ENCODE measurements around the gene KDM4C. TPM values are rescaled to one million over a fixed set of nuclear protein-coding genes. Genes with fewer than 3 reads are reported as not detected.

Gene KDM4C
- total RNA-seq, 1 experiment from 2014 or later: 16.8 TPM

DNA sequence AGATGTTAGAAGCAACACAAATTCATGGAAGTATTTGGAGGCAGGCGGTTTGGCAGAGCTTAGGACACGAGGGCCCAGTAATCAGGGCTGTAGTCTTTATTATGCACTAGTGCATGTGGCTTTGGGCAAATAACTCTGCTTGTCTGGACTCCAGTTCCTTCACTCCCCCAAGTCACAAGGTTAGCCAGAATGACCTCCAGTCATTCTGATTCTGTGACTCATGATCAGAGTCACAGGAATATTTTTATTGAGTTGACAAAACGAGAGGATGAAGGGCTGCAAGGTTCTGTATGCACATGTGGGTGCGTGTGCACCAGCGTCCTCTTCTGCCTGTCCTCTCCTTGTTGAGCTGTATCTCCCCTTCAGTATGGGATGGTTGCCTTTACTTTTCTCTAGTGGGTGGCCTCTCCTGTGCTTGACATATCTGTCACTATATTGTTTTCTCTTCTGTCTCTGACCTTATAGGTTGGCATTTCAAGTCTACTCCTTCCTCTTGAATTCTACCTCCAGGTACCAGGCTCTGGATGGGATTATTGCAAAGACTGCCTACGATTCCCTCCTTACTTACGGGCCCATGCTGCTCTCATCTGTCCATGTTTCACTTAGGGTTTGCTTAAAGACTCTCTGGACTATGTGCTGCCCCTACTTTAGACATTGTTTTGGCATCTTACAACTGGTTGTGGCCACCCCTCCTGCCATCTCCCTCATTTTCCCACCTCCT, 94.6 kb downstream of the KDM4C start:
- ChIA-PET RAD21 (ENCODE audit: low non-redundant PET in 1 of 2, low total read pairs in 2 of 2, uncharacterized antibody in 2 of 2, unreplicated experiment in 2 of 2) (no interaction called here), POLR2A (no interaction called here), CTCF (interaction anchor here (0.8 kb wide), 1 partner anchor 25 kb away, joined by 3 read pairs; no protein-coding TSS in a partner anchor)
- BruUV-seq (replicated peaks): no TSS peak
- H3K4me2 ChIP-seq (ENCODE audit: low read length): peak overlapping the region; percentile 33
- no peaks in the 10 kb centered on the region for H4K20me1 ChIP-seq (ENCODE audit: insufficient read depth)
- no peak overlapping the region for H3K27ac ChIP-seq (ENCODE audit: low read depth, low read length)
- no peaks in the 10 kb centered on the region for H3K79me2 ChIP-seq (ENCODE audit: insufficient read depth, low read length)
- DNase-seq (ENCODE audit: low read depth, low spot score): no peak
- no peaks in the 10 kb centered on the region for H3K27me3 ChIP-seq (ENCODE audit: insufficient read depth, low read length)
- no peaks in the 10 kb centered on the region for H3K9me2 ChIP-seq (ENCODE audit: insufficient read depth)
- peaks cover 0 to 6% of the 10 kb centered on the region in 2 experiments; a peak in 1 of 4 replicates for H3K36me3 ChIP-seq (ENCODE audit: control insufficient read depth in 1 of 2, insufficient read depth in 2 of 2, low read length in 2 of 2)
- H3K4me1 ChIP-seq (ENCODE audit: control insufficient read depth in 1 of 2, insufficient read depth in 2 of 2, low read length in 2 of 2): peaks cover 5 to 8% of the 10 kb centered on the region in 2 experiments; a peak in 3 of 4 replicates
- H3K9ac ChIP-seq (ENCODE audit: low read length): no peak overlapping the region
- intact Hi-C loops (cut with micrococcal nuclease): no loop called here
- H3K4me3 ChIP-seq (replicated peaks in 1 of 2; ENCODE audit: low read depth in 1 of 2, low read length in 2 of 2): no peak overlapping the region
- H3K9me3 ChIP-seq (ENCODE audit: control insufficient read depth in 1 of 2, insufficient read depth in 1 of 2, low read depth in 1 of 2, low read length in 2 of 2): no peaks in the 10 kb centered on the region
- peak; percentile 38; the same call in 1 of the 2 replicates for ATAC-seq
- TF ChIP-seq, protein P1, sequence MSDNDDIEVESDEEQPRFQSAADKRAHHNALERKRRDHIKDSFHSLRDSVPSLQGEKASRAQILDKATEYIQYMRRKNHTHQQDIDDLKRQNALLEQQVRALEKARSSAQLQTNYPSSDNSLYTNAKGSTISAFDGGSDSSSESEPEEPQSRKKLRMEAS (IDR thresholded peaks at IDR 0.05): no peak
- TF ChIP-seq JUND (IDR thresholded peaks at IDR 0.05): no peak
- TF ChIP-seq FOSL1 (IDR thresholded peaks at IDR 0.05; ENCODE audit: low read depth): no peak
- TF ChIP-seq SRF (IDR thresholded peaks at IDR 0.05; ENCODE audit: low read depth): no peak
- TF ChIP-seq, protein P2, sequence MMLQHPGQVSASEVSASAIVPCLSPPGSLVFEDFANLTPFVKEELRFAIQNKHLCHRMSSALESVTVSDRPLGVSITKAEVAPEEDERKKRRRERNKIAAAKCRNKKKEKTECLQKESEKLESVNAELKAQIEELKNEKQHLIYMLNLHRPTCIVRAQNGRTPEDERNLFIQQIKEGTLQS (IDR thresholded peaks at IDR 0.05): no peak
- no peak for TF ChIP-seq SIN3A (IDR thresholded peaks at IDR 0.05; ENCODE audit: low read depth)
- TF ChIP-seq TCF7L2 (IDR thresholded peaks at IDR 0.05; ENCODE audit: borderline replicate concordance, extremely low read depth, insufficient read depth, insufficient read length): no peak
- TF ChIP-seq ZFX (IDR thresholded peaks at IDR 0.05): no peak
- no peak for TF ChIP-seq YY1 (IDR thresholded peaks at IDR 0.05; ENCODE audit: extremely low read depth, insufficient replicate concordance, low read depth, low read length)
- no peak for TF ChIP-seq POLR2AphosphoS5 (IDR thresholded peaks at IDR 0.05; ENCODE audit: low read depth, low read length)
- TF ChIP-seq ELF1 (IDR thresholded peaks at IDR 0.05; ENCODE audit: borderline replicate concordance, low read depth): no peak
- no peak for TF ChIP-seq CBX3 (IDR thresholded peaks at IDR 0.05; ENCODE audit: low read depth)
- TF ChIP-seq EGR1 (IDR thresholded peaks at IDR 0.05; ENCODE audit: low read depth): no peak
- TF ChIP-seq, protein P3, sequence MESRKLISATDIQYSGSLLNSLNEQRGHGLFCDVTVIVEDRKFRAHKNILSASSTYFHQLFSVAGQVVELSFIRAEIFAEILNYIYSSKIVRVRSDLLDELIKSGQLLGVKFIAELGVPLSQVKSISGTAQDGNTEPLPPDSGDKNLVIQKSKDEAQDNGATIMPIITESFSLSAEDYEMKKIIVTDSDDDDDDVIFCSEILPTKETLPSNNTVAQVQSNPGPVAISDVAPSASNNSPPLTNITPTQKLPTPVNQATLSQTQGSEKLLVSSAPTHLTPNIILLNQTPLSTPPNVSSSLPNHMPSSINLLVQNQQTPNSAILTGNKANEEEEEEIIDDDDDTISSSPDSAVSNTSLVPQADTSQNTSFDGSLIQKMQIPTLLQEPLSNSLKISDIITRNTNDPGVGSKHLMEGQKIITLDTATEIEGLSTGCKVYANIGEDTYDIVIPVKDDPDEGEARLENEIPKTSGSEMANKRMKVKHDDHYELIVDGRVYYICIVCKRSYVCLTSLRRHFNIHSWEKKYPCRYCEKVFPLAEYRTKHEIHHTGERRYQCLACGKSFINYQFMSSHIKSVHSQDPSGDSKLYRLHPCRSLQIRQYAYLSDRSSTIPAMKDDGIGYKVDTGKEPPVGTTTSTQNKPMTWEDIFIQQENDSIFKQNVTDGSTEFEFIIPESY (IDR thresholded peaks at IDR 0.05; ENCODE audit: extremely low read depth, insufficient replicate concordance, low read length): no peak
- no peak for TF ChIP-seq ZNF274 (IDR thresholded peaks at IDR 0.05; ENCODE audit: low read depth, low read length)
- no peak for TF ChIP-seq RAD21 (IDR thresholded peaks at IDR 0.05; ENCODE audit: low read depth)
- no peak for TF ChIP-seq SP1 (IDR thresholded peaks at IDR 0.05; ENCODE audit: low read depth)
- TF ChIP-seq EZH2 (IDR thresholded peaks at IDR 0.05): no peak
- TF ChIP-seq, protein P4, sequence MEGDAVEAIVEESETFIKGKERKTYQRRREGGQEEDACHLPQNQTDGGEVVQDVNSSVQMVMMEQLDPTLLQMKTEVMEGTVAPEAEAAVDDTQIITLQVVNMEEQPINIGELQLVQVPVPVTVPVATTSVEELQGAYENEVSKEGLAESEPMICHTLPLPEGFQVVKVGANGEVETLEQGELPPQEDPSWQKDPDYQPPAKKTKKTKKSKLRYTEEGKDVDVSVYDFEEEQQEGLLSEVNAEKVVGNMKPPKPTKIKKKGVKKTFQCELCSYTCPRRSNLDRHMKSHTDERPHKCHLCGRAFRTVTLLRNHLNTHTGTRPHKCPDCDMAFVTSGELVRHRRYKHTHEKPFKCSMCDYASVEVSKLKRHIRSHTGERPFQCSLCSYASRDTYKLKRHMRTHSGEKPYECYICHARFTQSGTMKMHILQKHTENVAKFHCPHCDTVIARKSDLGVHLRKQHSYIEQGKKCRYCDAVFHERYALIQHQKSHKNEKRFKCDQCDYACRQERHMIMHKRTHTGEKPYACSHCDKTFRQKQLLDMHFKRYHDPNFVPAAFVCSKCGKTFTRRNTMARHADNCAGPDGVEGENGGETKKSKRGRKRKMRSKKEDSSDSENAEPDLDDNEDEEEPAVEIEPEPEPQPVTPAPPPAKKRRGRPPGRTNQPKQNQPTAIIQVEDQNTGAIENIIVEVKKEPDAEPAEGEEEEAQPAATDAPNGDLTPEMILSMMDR (IDR thresholded peaks at IDR 0.05 in 2 of 3, conservative IDR thresholded peaks at IDR 0.05 in 1 of 3; ENCODE audit: borderline replicate concordance in 1 of 3, insufficient read depth in 1 of 3, low read depth in 2 of 3, low read length in 2 of 3): no peak
- TF ChIP-seq, protein P5, sequence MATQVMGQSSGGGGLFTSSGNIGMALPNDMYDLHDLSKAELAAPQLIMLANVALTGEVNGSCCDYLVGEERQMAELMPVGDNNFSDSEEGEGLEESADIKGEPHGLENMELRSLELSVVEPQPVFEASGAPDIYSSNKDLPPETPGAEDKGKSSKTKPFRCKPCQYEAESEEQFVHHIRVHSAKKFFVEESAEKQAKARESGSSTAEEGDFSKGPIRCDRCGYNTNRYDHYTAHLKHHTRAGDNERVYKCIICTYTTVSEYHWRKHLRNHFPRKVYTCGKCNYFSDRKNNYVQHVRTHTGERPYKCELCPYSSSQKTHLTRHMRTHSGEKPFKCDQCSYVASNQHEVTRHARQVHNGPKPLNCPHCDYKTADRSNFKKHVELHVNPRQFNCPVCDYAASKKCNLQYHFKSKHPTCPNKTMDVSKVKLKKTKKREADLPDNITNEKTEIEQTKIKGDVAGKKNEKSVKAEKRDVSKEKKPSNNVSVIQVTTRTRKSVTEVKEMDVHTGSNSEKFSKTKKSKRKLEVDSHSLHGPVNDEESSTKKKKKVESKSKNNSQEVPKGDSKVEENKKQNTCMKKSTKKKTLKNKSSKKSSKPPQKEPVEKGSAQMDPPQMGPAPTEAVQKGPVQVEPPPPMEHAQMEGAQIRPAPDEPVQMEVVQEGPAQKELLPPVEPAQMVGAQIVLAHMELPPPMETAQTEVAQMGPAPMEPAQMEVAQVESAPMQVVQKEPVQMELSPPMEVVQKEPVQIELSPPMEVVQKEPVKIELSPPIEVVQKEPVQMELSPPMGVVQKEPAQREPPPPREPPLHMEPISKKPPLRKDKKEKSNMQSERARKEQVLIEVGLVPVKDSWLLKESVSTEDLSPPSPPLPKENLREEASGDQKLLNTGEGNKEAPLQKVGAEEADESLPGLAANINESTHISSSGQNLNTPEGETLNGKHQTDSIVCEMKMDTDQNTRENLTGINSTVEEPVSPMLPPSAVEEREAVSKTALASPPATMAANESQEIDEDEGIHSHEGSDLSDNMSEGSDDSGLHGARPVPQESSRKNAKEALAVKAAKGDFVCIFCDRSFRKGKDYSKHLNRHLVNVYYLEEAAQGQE (IDR thresholded peaks at IDR 0.05; ENCODE audit: low read depth): no peak
- H2AFZ ChIP-seq (ENCODE audit: low read depth, low read length, poor library complexity, severe bottlenecking): no peak overlapping the region
